Endodermal cell (in vitro differentiated cells): ENCODE results near the gene CTTN. TPM values are rescaled to one million over a fixed set of nuclear protein-coding genes. Genes with fewer than 3 reads are reported as not detected.

ENCODE experiments used
- DNase-seq: peaks from one replicate; pipeline ENCODE4 v3.0.0-alpha.2; 2017
- H3K27ac ChIP-seq: 2 replicates; pipeline ENCODE4 v1.5.1; 2013; ENCODE audit warnings: mild to moderate bottlenecking, low read depth, low read length, moderate library complexity
- H3K27me3 ChIP-seq: 2 replicates; pipeline ENCODE4 v1.6.1; 2013; ENCODE audit warnings: mild to moderate bottlenecking, low read length, moderate library complexity; ENCODE audit not compliant: insufficient read depth, control insufficient read depth, poor library complexity, severe bottlenecking
- H3K36me3 ChIP-seq: 2 replicates; pipeline ENCODE4 v1.7.0; 2013; ENCODE audit warnings: mild to moderate bottlenecking, low read length, moderate library complexity; ENCODE audit not compliant: control insufficient read depth, insufficient read depth
- H3K4me1 ChIP-seq: one replicate; pipeline ENCODE4 v1.7.0; 2013; ENCODE audit warnings: low read length; ENCODE audit not compliant: control insufficient read depth, insufficient read depth
- H3K4me3 ChIP-seq: 2 replicates; pipeline ENCODE4 v1.5.1; 2013; ENCODE audit warnings: mild to moderate bottlenecking, low read length, moderate library complexity
- H3K9ac ChIP-seq: 2 replicates; pipeline ENCODE4 v1.6.1; 2013; ENCODE audit warnings: mild to moderate bottlenecking, low read length, moderate library complexity; ENCODE audit not compliant: poor library complexity, severe bottlenecking; ENCODE audit errors: extremely low read depth
- H3K9me3 ChIP-seq: 2 replicates; pipeline ENCODE4 v1.6.1; 2013; ENCODE audit warnings: mild to moderate bottlenecking, low read length, moderate library complexity; ENCODE audit not compliant: control insufficient read depth
- H3K27ac Mint-ChIP-seq: 2 replicates; pipeline ENCODE4 v1.8.0; 2020; ENCODE audit warnings: mixed read lengths
- H3K27me3 Mint-ChIP-seq: 2 replicates; pipeline ENCODE4 v1.8.0; 2021; ENCODE audit warnings: mild to moderate bottlenecking, mixed read lengths; ENCODE audit not compliant: insufficient read depth
- H3K36me3 Mint-ChIP-seq: 2 replicates; pipeline ENCODE4 v1.8.0; 2020; ENCODE audit warnings: low read depth, mixed read lengths
- H3K4me1 Mint-ChIP-seq: 2 replicates; pipeline ENCODE4 v1.8.0; 2020; ENCODE audit warnings: mixed read lengths
- H3K4me3 Mint-ChIP-seq: 2 replicates; pipeline ENCODE4 v1.8.0; 2020; ENCODE audit warnings: mild to moderate bottlenecking, moderate library complexity, mixed read lengths
- H3K9me3 Mint-ChIP-seq: 2 replicates; pipeline ENCODE4 v1.8.0; 2020; ENCODE audit warnings: mild to moderate bottlenecking, mixed read lengths
- CTCF ChIP-seq: fragments of 200-600 bp; sonication (generic); conservative IDR thresholded peaks from 2 replicates; pipeline ENCODE4 v1.5.0; 2021; ENCODE audit warnings: antibody characterized with exemption, mild to moderate bottlenecking
- WGBS, 2 experiments: methylation state at CpG; one replicate each; pipeline versions ENCODE4 v1.1.5 to v1.1.7; 2013; ENCODE audit warnings: missing lambda C conversion rate in 2 of 2, mixed read lengths in 1 of 2; ENCODE audit not compliant: insufficient coverage in 1 of 2, insufficient read length in 1 of 2; 5-methylcytosine and 5-hydroxymethylcytosine counted together
- total RNA-seq, 2 donors: library from RNA; stranded (reverse); fragmentation: NEBNext Ultra II Directional in 1 of 2; extraction: Animal tissue kit (Norgen Biotek cat#: 25700) in 1 of 2; gene quantifications; 2 replicates in 1 of 2; 3 replicates in 1 of 2; pipeline ENCODE4 v1.2.1, GENCODE V29; 2021

Gene CTTN
- total RNA-seq, 2 donors from 2014 or later: 282 to 283 TPM

GRCh38 chr11:70470127-70470526, 71.8 kb downstream of the CTTN start:
- TF ChIP-seq CTCF: no peak
- Mint-ChIP-seq H3K4me1 (no peaks in the 10 kb centered on the region), H3K4me3 (no peak overlapping the region), H3K36me3 (no peaks in the 10 kb centered on the region), H3K9me3 (no peaks in the 10 kb centered on the region), H3K27ac (no peak overlapping the region), H3K27me3 (no peaks in the 10 kb centered on the region)
- WGBS, 2 experiments: 97 to 100% methylated on average over 6 of the region's 6 CpGs
- Histone ChIP-seq H3K27me3 (no peaks in the 10 kb centered on the region), H3K9ac (no peak overlapping the region), H3K9me3 (no peaks in the 10 kb centered on the region), H3K4me1 (no peaks in the 10 kb centered on the region), H3K36me3 (no peaks in the 10 kb centered on the region), H3K4me3 (no peak overlapping the region), H3K27ac (no peak overlapping the region)
- DNase-seq: peak; percentile 31

GRCh38 chr11:70471254-70471653, 72.9 kb downstream of the CTTN start:
- no peaks in the 10 kb centered on the region for H3K36me3 ChIP-seq
- H3K27ac ChIP-seq: no peak overlapping the region
- H3K27me3 ChIP-seq: no peaks in the 10 kb centered on the region
- H3K9me3 ChIP-seq: no peaks in the 10 kb centered on the region
- no peak overlapping the region for H3K4me3 ChIP-seq
- H3K4me1 Mint-ChIP-seq: no peaks in the 10 kb centered on the region
- WGBS, 2 experiments: 40 to 49% methylated on average over 3 to 7 of the region's 7 CpGs
- peak; percentile 72 for TF ChIP-seq CTCF
- H3K27ac Mint-ChIP-seq: no peak overlapping the region
- no peaks in the 10 kb centered on the region for H3K9me3 Mint-ChIP-seq
- no peak overlapping the region for H3K9ac ChIP-seq
- H3K27me3 Mint-ChIP-seq: no peaks in the 10 kb centered on the region
- H3K36me3 Mint-ChIP-seq: no peaks in the 10 kb centered on the region
- H3K4me3 Mint-ChIP-seq: no peak overlapping the region
- peak; percentile 87 for DNase-seq
- H3K4me1 ChIP-seq: no peaks in the 10 kb centered on the region

- no peaks in the 10 kb centered on the region for H3K4me1 Mint-ChIP-seq
- no peak for TF ChIP-seq CTCF
- 92 to 93% methylated on average over 9 of the region's 9 CpGs for WGBS, 2 experiments
Measured at GRCh38 chr11:70472240-70472639, 73.9 kb downstream of the CTTN start.

More at GRCh38 chr11:70472240-70472639, 73.9 kb downstream of the CTTN start:
- Mint-ChIP-seq H3K27me3 (no peaks in the 10 kb centered on the region), H3K9me3 (no peaks in the 10 kb centered on the region), H3K36me3 (no peaks in the 10 kb centered on the region), H3K27ac (no peak overlapping the region), H3K4me3 (no peak overlapping the region)
- Histone ChIP-seq H3K27me3 (no peaks in the 10 kb centered on the region), H3K9ac (no peak overlapping the region), H3K4me3 (no peak overlapping the region), H3K27ac (no peak overlapping the region), H3K9me3 (no peaks in the 10 kb centered on the region), H3K36me3 (no peaks in the 10 kb centered on the region), H3K4me1 (no peaks in the 10 kb centered on the region)
- DNase-seq: peak; percentile 31
